H1 (cell line): ENCODE results near the gene CFDP1. TPM values are rescaled to one million over a fixed set of nuclear protein-coding genes. Genes with fewer than 3 reads are reported as not detected.

ENCODE experiments used
- CTCF ChIA-PET: fragments of 300-600 bp; sonication (Branson Sonifier 250); formaldehyde crosslinking; loops from one replicate; lab custom pipeline; 2021; ENCODE audit not compliant: partially characterized antibody; lab: Charles Lee
- POLR2A ChIA-PET: fragments of 300-600 bp; sonication (Branson Sonifier 250); formaldehyde crosslinking; loops from one replicate; lab custom pipeline; 2021; ENCODE audit warnings: inconsistent platforms; ENCODE audit not compliant: partially characterized antibody; lab: Charles Lee
- DNase-seq, 2 experiments: peaks; one replicate each; pipeline versions ENCODE4 v3.0.0 to v3.0.0-alpha.2; 2010 to 2022; ENCODE audit warnings: low spot score in 2 of 2, low read depth in 1 of 2, mixed read lengths in 1 of 2
- FAIRE-seq: peaks from 2 replicates; lab custom pipeline; 2011; peaks lifted over from hg19 to GRCh38; lab: Jason Lieb, UNC
- H2AFZ ChIP-seq: 2 replicates; pipeline ENCODE4 v1.8.1; 2012; ENCODE audit warnings: low read length, inconsistent platforms
- H2AK5ac ChIP-seq: 2 replicates; pipeline ENCODE4 v1.6.1; 2013; ENCODE audit warnings: low read depth, low read length
- H2BK120ac ChIP-seq: replicated peaks from 2 replicates; pipeline ENCODE3; 2013; ENCODE audit warnings: low read depth, low read length, inconsistent platforms
- H2BK12ac ChIP-seq: 2 replicates; pipeline ENCODE4 v1.6.1; 2013; ENCODE audit warnings: low read depth, low read length
- H2BK15ac ChIP-seq: 2 replicates; pipeline ENCODE4 v1.6.1; 2013; ENCODE audit warnings: low read length
- H2BK20ac ChIP-seq: 2 replicates; pipeline ENCODE4 v1.6.1; 2013; ENCODE audit warnings: low read length
- H2BK5ac ChIP-seq: 2 replicates; pipeline ENCODE4 v1.6.1; 2013; ENCODE audit warnings: low read depth, low read length
- H3K14ac ChIP-seq: 2 replicates; pipeline ENCODE4 v1.6.1; 2013; ENCODE audit warnings: inconsistent platforms; ENCODE audit not compliant: insufficient read length
- H3K18ac ChIP-seq: 2 replicates; pipeline ENCODE4 v1.6.1; 2013; ENCODE audit warnings: low read length; ENCODE audit errors: extremely low read depth
- H3K23ac ChIP-seq: 2 replicates; pipeline ENCODE4 v1.6.1; 2013; ENCODE audit warnings: inconsistent platforms; ENCODE audit not compliant: insufficient read length
- H3K23me2 ChIP-seq: 2 replicates; pipeline ENCODE4 v1.6.1; 2013; ENCODE audit warnings: low read depth, low read length
- H3K27ac ChIP-seq: 2 replicates; pipeline ENCODE4 v1.6.1; 2011; ENCODE audit warnings: low read depth, low read length, inconsistent platforms
- H3K27me3 ChIP-seq, 4 experiments: replicated peaks in 1 of 4; 1 replicate in 1 of 4; 2 replicates in 3 of 4; pipeline versions ENCODE4 v1.6.1 to v1.8.1; 2011 to 2013; ENCODE audit warnings: low read length in 3 of 4, mild to moderate bottlenecking in 3 of 4, inconsistent platforms in 2 of 4, mixed read lengths in 2 of 4, moderate library complexity in 1 of 4; ENCODE audit not compliant: control insufficient read depth in 3 of 4, insufficient read depth in 3 of 4; ENCODE audit errors: extremely low read depth in 1 of 4
- H3K36me3 ChIP-seq, 4 experiments: 2 replicates each; pipeline versions ENCODE4 v1.6.1 to v1.8.1; 2011 to 2013; ENCODE audit warnings: mild to moderate bottlenecking in 4 of 4, low read length in 3 of 4, moderate library complexity in 2 of 4, control low read depth in 1 of 4, inconsistent platforms in 1 of 4; ENCODE audit not compliant: insufficient read depth in 4 of 4, control insufficient read depth in 2 of 4
- H3K4ac ChIP-seq: replicated peaks from 2 replicates; pipeline ENCODE3; 2013; ENCODE audit warnings: low read length, low read depth, mixed read lengths, inconsistent platforms; ENCODE audit not compliant: insufficient read length
- H3K4me1 ChIP-seq, 4 experiments: replicated peaks in 1 of 4; 1 replicate in 1 of 4; 2 replicates in 3 of 4; pipeline versions ENCODE4 v1.6.1 to v1.8.1; 2011 to 2013; ENCODE audit warnings: low read length in 3 of 4, inconsistent platforms in 2 of 4, mixed read lengths in 1 of 4; ENCODE audit not compliant: insufficient read depth in 4 of 4, control insufficient read depth in 3 of 4
- H3K4me2 ChIP-seq, 2 experiments: 2 replicates each; pipeline versions ENCODE4 v1.6.1 to v1.8.1; 2011 to 2013; ENCODE audit warnings: low read depth in 2 of 2, low read length in 2 of 2, control low read depth in 1 of 2, inconsistent platforms in 1 of 2, mild to moderate bottlenecking in 1 of 2; ENCODE audit not compliant: insufficient read depth in 1 of 2
- H3K4me3 ChIP-seq, 4 experiments: fragments of 200-600, 300-600 bp in 1 of 4; sonication (generic), shearing (Covaris generic), sonication (Bioruptor Twin) in 1 of 4; 2 replicates each; pipeline versions ENCODE4 v1.5.1 to v1.8.1; 2011 to 2016; ENCODE audit warnings: low read length in 4 of 4, low read depth in 3 of 4, control low read depth in 2 of 4, inconsistent platforms in 2 of 4, mild to moderate bottlenecking in 2 of 4, mixed read lengths in 1 of 4, moderate library complexity in 1 of 4; ENCODE audit not compliant: insufficient read depth in 2 of 4; ENCODE audit errors: extremely low read depth in 1 of 4
- H3K56ac ChIP-seq: replicated peaks from 2 replicates; pipeline ENCODE3; 2013; ENCODE audit warnings: low read depth, mild to moderate bottlenecking, mixed read lengths, low read length, inconsistent platforms; ENCODE audit not compliant: insufficient read length
- H3K79me1 ChIP-seq: 2 replicates; pipeline ENCODE4 v1.6.1; 2013; ENCODE audit warnings: low read depth, low read length, control low read depth
- H3K79me2 ChIP-seq, 2 experiments: 2 replicates each; pipeline versions ENCODE4 v1.6.1 to v1.8.1; 2012 to 2013; ENCODE audit warnings: low read length in 2 of 2, mild to moderate bottlenecking in 2 of 2, inconsistent platforms in 1 of 2; ENCODE audit not compliant: insufficient read depth in 2 of 2, control insufficient read depth in 1 of 2
- H3K9ac ChIP-seq, 4 experiments: replicated peaks in 1 of 4; 1 replicate in 1 of 4; 2 replicates in 3 of 4; pipeline versions ENCODE4 v1.6.1 to v1.8.1; 2011 to 2013; ENCODE audit warnings: low read depth in 3 of 4, low read length in 3 of 4, control low read depth in 2 of 4, mild to moderate bottlenecking in 2 of 4, moderate library complexity in 2 of 4, inconsistent platforms in 1 of 4; ENCODE audit errors: extremely low read depth in 1 of 4
- H3K9me3 ChIP-seq, 2 experiments: 2 replicates each; pipeline versions ENCODE4 v1.6.1 to v1.8.1; 2012 to 2013; ENCODE audit warnings: mild to moderate bottlenecking in 2 of 2, moderate library complexity in 2 of 2, control low read depth in 1 of 2, inconsistent platforms in 1 of 2, low read depth in 1 of 2, low read length in 1 of 2, mixed read lengths in 1 of 2; ENCODE audit not compliant: insufficient read depth in 2 of 2
- H4K20me1 ChIP-seq, 2 experiments: replicated peaks in 1 of 2; 2 replicates each; pipeline versions ENCODE3 to v1.8.1; 2011 to 2013; ENCODE audit warnings: inconsistent platforms in 2 of 2, low read length in 2 of 2, mild to moderate bottlenecking in 1 of 2; ENCODE audit not compliant: insufficient read depth in 2 of 2, control insufficient read depth in 1 of 2
- H4K5ac ChIP-seq: 2 replicates; pipeline ENCODE4 v1.6.1; 2013; ENCODE audit warnings: low read length, low read depth, mixed read lengths, inconsistent platforms; ENCODE audit not compliant: insufficient read length
- H4K8ac ChIP-seq: 2 replicates; pipeline ENCODE4 v1.8.0; 2013; ENCODE audit warnings: mild to moderate bottlenecking, moderate library complexity, low read length, inconsistent platforms; ENCODE audit not compliant: insufficient read depth; ENCODE audit errors: extremely low read depth
- H4K91ac ChIP-seq: replicated peaks from 2 replicates; pipeline ENCODE3; 2013; ENCODE audit warnings: low read length, mixed read lengths, inconsistent platforms; ENCODE audit not compliant: insufficient read length
- BACH1 ChIP-seq: IDR thresholded peaks from 2 replicates; pipeline ENCODE4 v1.6.1; 2012; ENCODE audit warnings: low read length, improper control_type of control experiment
- BRCA1 ChIP-seq: IDR thresholded peaks from 2 replicates; pipeline ENCODE4 v1.6.1; 2012; ENCODE audit warnings: low read depth, low read length, improper control_type of control experiment
- CHD1 ChIP-seq: IDR thresholded peaks from 2 replicates; pipeline ENCODE4 v1.6.1; 2012; ENCODE audit warnings: low read depth, low read length, improper control_type of control experiment
- CTBP2 ChIP-seq: IDR thresholded peaks from 2 replicates; pipeline ENCODE4 v1.7.0; 2011; ENCODE audit warnings: borderline replicate concordance, mild to moderate bottlenecking, moderate library complexity, mixed read lengths, low read length; ENCODE audit not compliant: insufficient read depth, insufficient read length
- EP300 ChIP-seq, 2 experiments: IDR thresholded peaks; 1 replicate in 1 of 2; 2 replicates in 1 of 2; pipeline ENCODE4 v1.6.1; 2011 to 2012; ENCODE audit warnings: low read depth in 2 of 2, low read length in 2 of 2, mild to moderate bottlenecking in 2 of 2, borderline replicate concordance in 1 of 2, inconsistent platforms in 1 of 2, moderate library complexity in 1 of 2
- EZH2 ChIP-seq: fragments of 200-600 bp; sonication (generic); IDR thresholded peaks from 2 replicates; pipeline ENCODE4 v1.7.1; 2012; ENCODE audit warnings: low read depth, mild to moderate bottlenecking, moderate library complexity, low read length, inconsistent platforms; ENCODE audit not compliant: severe bottlenecking
- GABPA ChIP-seq: IDR thresholded peaks from 2 replicates; pipeline ENCODE4 v1.6.1; 2011; ENCODE audit warnings: mild to moderate bottlenecking, low read length, moderate library complexity, borderline replicate concordance; ENCODE audit not compliant: insufficient read depth
- GTF2F1 ChIP-seq: IDR thresholded peaks from 2 replicates; pipeline ENCODE4 v1.6.1; 2012; ENCODE audit warnings: low read depth, low read length, improper control_type of control experiment, borderline replicate concordance
- MAFK ChIP-seq: IDR thresholded peaks from 2 replicates; pipeline ENCODE4 v1.6.1; 2012; ENCODE audit warnings: low read depth, mild to moderate bottlenecking, improper control_type of control experiment, low read length
- NRF1 ChIP-seq: IDR thresholded peaks from 2 replicates; pipeline ENCODE4 v1.6.1; 2011; ENCODE audit warnings: mild to moderate bottlenecking, low read depth, low read length, improper control_type of control experiment
- SP2 ChIP-seq: IDR thresholded peaks from 2 replicates; pipeline ENCODE4 v1.6.1; 2012; ENCODE audit warnings: mild to moderate bottlenecking, low read length, inconsistent platforms
- TAF1 ChIP-seq: IDR thresholded peaks from 2 replicates; pipeline ENCODE4 v1.6.1; 2011; ENCODE audit warnings: mild to moderate bottlenecking, low read depth, low read length
- YY1 ChIP-seq: IDR thresholded peaks from 2 replicates; pipeline ENCODE4 v1.6.1; 2011; ENCODE audit warnings: low read depth, mild to moderate bottlenecking, low read length
- whole genome bisulfite sequencing, 2 experiments: shearing (Covaris generic) in 1 of 2; methylation state at CpG; one replicate each; pipeline versions ENCODE4 v1.1.6 to v1.1.7; 2013 to 2015; ENCODE audit warnings: low lambda C conversion rate in 2 of 2, mixed read lengths in 2 of 2, inconsistent platforms in 1 of 2, low coverage in 1 of 2, missing lambda C conversion rate in 1 of 2; ENCODE audit not compliant: insufficient replicate concordance in 2 of 2, insufficient coverage in 1 of 2, insufficient read length in 1 of 2; ENCODE audit errors: extremely low coverage in 1 of 2, missing lambda C conversion rate in 1 of 2; 5-methylcytosine and 5-hydroxymethylcytosine counted together
- polyA plus RNA-seq, 7 experiments: library from polyadenylated mRNA; depleted of rRNA in 3 of 7; stranded (reverse) in 5 of 7; unstranded in 2 of 7; fragments of >200 nt in 5 of 7; fragments of 200-250 nt in 2 of 7; gene quantifications; 1 replicate in 5 of 7; 2 replicates in 1 of 7; 4 replicates in 1 of 7; pipeline versions ENCODE4 v1.2.1 to v1.2.3, GENCODE V29; 2011 to 2013; ENCODE audit warnings: missing spikeins in 2 of 7, mixed read lengths in 2 of 7
- total RNA-seq: library from RNA; stranded (reverse); fragmentation: NEBNext Ultra II Directional; extraction: Animal tissue kit (Norgen Biotek cat#: 25700); gene quantifications from 2 replicates; pipeline ENCODE4 v1.2.1, GENCODE V29; 2021

CFDP1 gene
- total and polyA plus RNA-seq, 2 of the 8 experiments (the other 6 are each of a cell fraction or from before 2014, with no cell fraction given), result 25.5 to 77.3 TPM

DNA sequence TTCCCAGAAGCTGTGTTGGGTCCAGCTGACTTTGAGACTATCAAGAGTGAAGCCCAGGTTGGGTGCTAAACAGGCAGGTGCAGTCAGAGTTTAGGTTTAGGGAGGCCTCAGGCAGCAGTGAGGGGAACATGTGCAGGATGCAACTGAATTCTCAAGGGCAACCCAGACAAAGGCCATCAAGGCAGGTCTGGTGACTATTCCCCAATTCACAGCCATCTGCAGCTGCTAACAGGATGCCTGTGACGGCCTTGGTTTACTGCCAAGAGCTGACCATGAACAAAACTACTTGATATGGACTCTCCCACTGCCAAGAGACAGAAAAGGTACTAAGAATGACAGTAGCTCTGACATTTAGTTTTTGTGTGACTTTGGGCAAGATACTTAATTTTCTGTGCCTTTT lies 136.7 kb downstream of the CFDP1 start:
- ChIA-PET POLR2A (interaction anchor here (0.7 kb wide), 1 partner anchor 22 kb away, joined by 3 read pairs; no protein-coding TSS in a partner anchor), CTCF (interaction anchor here (1.0 kb wide), 1 partner anchor 63 kb away, joined by 5 read pairs; no protein-coding TSS in a partner anchor)
- no peaks in the 10 kb centered on the region for H3K4me1 ChIP-seq
- no peak overlapping the region for H2AK5ac ChIP-seq
- H3K4ac ChIP-seq, result no peak overlapping the region
- H2BK20ac ChIP-seq, result no peak overlapping the region
- no peak overlapping the region for H3K18ac ChIP-seq
- H3K79me2 ChIP-seq, result no peaks in the 10 kb centered on the region
- H2BK5ac ChIP-seq, result no peak overlapping the region; the same call in 1 of the 2 replicates
- H2BK12ac ChIP-seq, result no peak overlapping the region
- H3K14ac ChIP-seq, result no peak overlapping the region
- H4K5ac ChIP-seq, result no peak overlapping the region
- no peak overlapping the region for H3K23ac ChIP-seq
- H3K23me2 ChIP-seq, result no peaks in the 10 kb centered on the region
- no peak overlapping the region for H2BK15ac ChIP-seq
- peaks cover 0 to 2% of the 10 kb centered on the region in 2 experiments for H4K20me1 ChIP-seq
- 94% methylated on average over 1 of the region's 1 CpG; no CpG with 5 or more reads in 1 of the 2 experiments for WGBS, 2 experiments
- FAIRE-seq, result no peak
- no peak for DNase-seq
- H2AFZ ChIP-seq, result no peak overlapping the region
- H3K27ac ChIP-seq, result no peak overlapping the region
- no peak overlapping the region for H4K8ac ChIP-seq
- H3K4me3 ChIP-seq, result no peak overlapping the region
- H3K36me3 ChIP-seq, result peaks cover 9 to 40% (median 25%) of the 10 kb centered on the region in 4 experiments
- H4K91ac ChIP-seq, result no peak overlapping the region
- H3K4me2 ChIP-seq, result no peak overlapping the region
- no peaks in the 10 kb centered on the region for H3K79me1 ChIP-seq
- H3K56ac ChIP-seq, result no peak overlapping the region
- no peaks in the 10 kb centered on the region for H3K9me3 ChIP-seq
- H3K9ac ChIP-seq, result no peak overlapping the region
- H3K27me3 ChIP-seq, result no peaks in the 10 kb centered on the region
- no peak overlapping the region for H2BK120ac ChIP-seq
- TF ChIP-seq NRF1, result no peak
- TF ChIP-seq GABPA, result no peak
- TF ChIP-seq EP300 (IDR thresholded peaks at IDR 0.05; ENCODE audit: borderline replicate concordance in 1 of 2, low read depth in 2 of 2, low read length in 2 of 2), result no peak
- no peak for TF ChIP-seq TAF1
- TF ChIP-seq BRCA1, result no peak
- TF ChIP-seq YY1, result no peak
- no peak for TF ChIP-seq CTBP2
- no peak for TF ChIP-seq SP2
- TF ChIP-seq CHD1, result no peak
- no peak for TF ChIP-seq MAFK
- no peak for TF ChIP-seq EZH2
- no peak for TF ChIP-seq BACH1
- TF ChIP-seq GTF2F1, result no peak
